ENCODE data around the gene LRIG1. TPM values are rescaled to one million over a fixed set of nuclear protein-coding genes. Genes with fewer than 3 reads are reported as not detected.
A peak's percentile ranks its signal among the peaks of the same experiment; 100 is the strongest.

The LRIG1 gene
- total RNA-seq, 1 donor: 14.1 TPM

- H3K4me1 ChIP-seq (ENCODE audit: insufficient read depth, low read length): peaks cover 25% of the 10 kb centered on the region
- H4K20me1 ChIP-seq (ENCODE audit: insufficient read depth, low read length): peaks cover 2% of the 10 kb centered on the region
- H3K36me3 ChIP-seq (ENCODE audit: insufficient read depth, low read length): peaks cover 2% of the 10 kb centered on the region
- H3K79me2 ChIP-seq (ENCODE audit: insufficient read depth, low read length): no peaks in the 10 kb centered on the region
- H3K27ac ChIP-seq (ENCODE audit: low read depth, low read length): peak overlapping the region; percentile 90
- H3K9me3 ChIP-seq (ENCODE audit: low read depth, low read length): no peaks in the 10 kb centered on the region
- no peak overlapping the region for H2AFZ ChIP-seq (ENCODE audit: low read length)
- no peak overlapping the region for H3K4me3 ChIP-seq (ENCODE audit: insufficient read depth, low read length)
- H3K27me3 ChIP-seq (ENCODE audit: insufficient read depth, low read length): no peaks in the 10 kb centered on the region
- H3K4me2 ChIP-seq (ENCODE audit: insufficient read depth, low read length): peak overlapping the region; percentile 37
- TF ChIP-seq CTCF (IDR thresholded peaks at IDR 0.05; ENCODE audit: extremely low read depth, low read depth, low read length): no peak
- DNase-seq (ENCODE audit: insufficient read length, low spot score, missing footprints): no peak
Observed at GRCh38 chr3:66411961-66412887, 88.6 kb downstream of the LRIG1 start.

- Histone ChIP-seq H3K27me3 (ENCODE audit: insufficient read depth, low read length) (no peaks in the 10 kb centered on the region), H3K4me1 (ENCODE audit: insufficient read depth, low read length) (peaks cover 19% of the 10 kb centered on the region), H3K79me2 (ENCODE audit: insufficient read depth, low read length) (no peaks in the 10 kb centered on the region), H3K4me3 (ENCODE audit: insufficient read depth, low read length) (no peak overlapping the region), H3K27ac (ENCODE audit: low read depth, low read length) (no peak overlapping the region), H2AFZ (ENCODE audit: low read length) (no peak overlapping the region), H4K20me1 (ENCODE audit: insufficient read depth, low read length) (peaks cover 2% of the 10 kb centered on the region), H3K36me3 (ENCODE audit: insufficient read depth, low read length) (peaks cover 2% of the 10 kb centered on the region), H3K4me2 (ENCODE audit: insufficient read depth, low read length) (no peak overlapping the region), H3K9me3 (ENCODE audit: low read depth, low read length) (no peaks in the 10 kb centered on the region)
- no peak for TF ChIP-seq CTCF (IDR thresholded peaks at IDR 0.05; ENCODE audit: extremely low read depth, low read depth, low read length)
- DNase-seq (ENCODE audit: insufficient read length, low spot score, missing footprints): no peak
Observed at GRCh38 chr3:66411474-66411873, 89.3 kb downstream of the LRIG1 start.

- Histone ChIP-seq H3K4me1 (ENCODE audit: insufficient read depth, low read length) (peaks cover 17% of the 10 kb centered on the region), H3K27me3 (ENCODE audit: insufficient read depth, low read length) (no peaks in the 10 kb centered on the region), H3K9me3 (ENCODE audit: low read depth, low read length) (no peaks in the 10 kb centered on the region), H4K20me1 (ENCODE audit: insufficient read depth, low read length) (peaks cover 2% of the 10 kb centered on the region), H3K27ac (ENCODE audit: low read depth, low read length) (no peak overlapping the region), H3K36me3 (ENCODE audit: insufficient read depth, low read length) (peaks cover 2% of the 10 kb centered on the region), H3K4me3 (ENCODE audit: insufficient read depth, low read length) (no peak overlapping the region), H3K79me2 (ENCODE audit: insufficient read depth, low read length) (no peaks in the 10 kb centered on the region), H2AFZ (ENCODE audit: low read length) (no peak overlapping the region), H3K4me2 (ENCODE audit: insufficient read depth, low read length) (no peak overlapping the region)
- DNase-seq (ENCODE audit: insufficient read length, low spot score, missing footprints): no peak
- no peak for TF ChIP-seq CTCF (IDR thresholded peaks at IDR 0.05; ENCODE audit: extremely low read depth, low read depth, low read length)
Observed at GRCh38 chr3:66410976-66411375, 89.8 kb downstream of the LRIG1 start.

Measured in osteoblast (primary cell).